GM12801 (cell line): Measurements from ENCODE around the gene DIO1.

Source experiments
- CTCF ChIP-seq: IDR thresholded peaks from one replicate; pipeline ENCODE4 v1.5.1; 2011; ENCODE audit warnings: control low read depth; ENCODE audit not compliant: insufficient read length; ENCODE audit errors: extremely low read depth

The DIO1 gene

GRCh38 chr1:53949023-53949990, 55.3 kb downstream of the DIO1 start:
- no peak for TF ChIP-seq CTCF

GRCh38 chr1:53951697-53952096, 57.7 kb downstream of the DIO1 start:
- no peak for TF ChIP-seq CTCF

GRCh38 chr1:53954128-53954527, 60.1 kb downstream of the DIO1 start:
- no peak for TF ChIP-seq CTCF

DNA sequence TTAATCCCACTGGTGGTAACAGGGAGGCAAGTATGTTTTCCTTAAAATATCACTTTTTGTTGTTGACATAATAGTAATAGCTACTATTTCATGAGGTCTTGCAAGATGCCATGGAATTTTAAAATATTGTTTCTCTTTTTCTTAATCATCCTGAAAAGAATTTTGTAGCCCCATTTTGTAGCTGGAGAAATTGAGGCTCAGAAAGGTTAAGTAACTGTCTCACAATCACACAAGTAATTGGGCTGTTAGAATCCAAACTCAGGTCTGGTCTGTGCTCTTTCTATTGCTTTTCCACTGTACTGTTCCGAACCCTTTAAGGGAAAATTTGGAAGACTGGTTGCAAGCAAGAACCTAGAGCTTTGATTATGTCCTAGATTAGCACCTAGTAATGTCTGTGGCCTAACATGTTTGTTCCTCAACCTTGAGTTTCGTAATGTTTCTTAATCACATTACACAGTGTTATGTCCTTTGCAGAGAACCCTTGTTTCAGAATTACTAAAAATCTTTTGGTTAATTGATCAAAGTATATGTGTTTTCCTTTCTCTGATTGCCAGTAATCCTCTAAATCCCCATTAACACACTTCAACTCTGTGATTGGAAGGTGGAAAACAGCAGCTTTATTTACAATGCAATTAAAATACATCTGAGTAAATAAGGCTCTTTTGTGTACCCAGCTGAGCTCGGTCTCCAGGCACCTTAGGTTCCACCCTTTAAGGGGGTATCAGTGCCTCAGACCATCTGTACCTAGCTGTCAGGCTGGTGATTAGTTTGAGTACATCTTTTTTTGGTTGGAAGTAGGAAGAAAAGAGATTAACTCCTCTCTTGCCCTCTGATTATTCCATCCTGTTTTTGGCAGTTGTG, 62.6 kb downstream of the DIO1 start:
- no peak for TF ChIP-seq CTCF

GRCh38 chr1:53957194-53957818, 63.3 kb downstream of the DIO1 start:
- no peak for TF ChIP-seq CTCF

- no peak for TF ChIP-seq CTCF
Measured at GRCh38 chr1:53959664-53960250, 65.8 kb downstream of the DIO1 start.
